Measurements from ENCODE around the gene TUBB4A. TPM values are rescaled to one million over a fixed set of nuclear protein-coding genes. Genes with fewer than 3 reads are reported as not detected.
A peak's percentile ranks its signal among the peaks of the same experiment; 100 is the strongest.

Gene TUBB4A
- total RNA-seq, 3 donors from 2014 or later: 0.48 TPM; not detected in 2

DNA sequence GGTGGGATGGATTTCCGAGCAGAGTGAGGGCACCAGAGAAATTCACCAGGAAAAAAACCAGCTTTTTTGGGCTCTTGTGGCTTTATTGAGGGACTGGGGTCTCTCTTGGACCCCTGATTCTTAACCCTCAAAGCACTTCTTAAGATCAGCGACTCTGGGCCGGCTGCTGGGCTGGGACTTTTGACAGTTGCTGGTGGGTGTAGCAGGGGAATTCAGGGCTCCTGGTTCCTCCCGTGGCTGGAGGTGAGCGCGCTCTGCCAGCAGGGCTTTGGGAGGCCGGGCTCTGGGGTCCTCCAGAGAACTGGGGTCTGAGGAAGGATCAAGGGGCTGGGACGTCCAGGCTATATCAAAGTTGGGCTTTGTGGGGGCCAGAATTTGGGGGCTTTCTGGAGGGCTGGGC is 34.7 kb downstream of the TUBB4A start:
- intact Hi-C loops (cut with DNase I; ENCODE audit: low total_unique reads): no loop called here
- TF ChIP-seq POLR2A (IDR thresholded peaks at IDR 0.05): no peak
- no peak for TF ChIP-seq CTCF (IDR thresholded peaks at IDR 0.05)
- TF ChIP-seq POLR2AphosphoS5 (IDR thresholded peaks at IDR 0.05): no peak
- Histone ChIP-seq H3K4me3 (no peak overlapping the region), H3K27ac (no peak overlapping the region), H3K36me3 (no peaks in the 10 kb centered on the region), H3K9me3 (no peaks in the 10 kb centered on the region), H3K27me3 (peaks cover 0 to 5% of the 10 kb centered on the region in 2 donors), H3K4me1 (peaks cover 0 to 5% of the 10 kb centered on the region in 2 donors)
- DNase-seq (ENCODE audit: low spot score in 2 of 2): no peak

GRCh38 chr19:6466526-6467248 is 35.4 kb downstream of the TUBB4A start:
- H3K27me3 ChIP-seq: peaks cover 0 to 5% of the 10 kb centered on the region in 2 donors
- H3K9me3 ChIP-seq: no peaks in the 10 kb centered on the region
- no peak for TF ChIP-seq POLR2AphosphoS5 (IDR thresholded peaks at IDR 0.05)
- no peak for TF ChIP-seq POLR2A (IDR thresholded peaks at IDR 0.05)
- TF ChIP-seq CTCF (IDR thresholded peaks at IDR 0.05): no peak
- intact Hi-C loops (cut with DNase I; ENCODE audit: low total_unique reads): no loop called here
- H3K36me3 ChIP-seq: no peaks in the 10 kb centered on the region
- DNase-seq (ENCODE audit: low spot score in 2 of 2): no peak
- no peak overlapping the region for H3K27ac ChIP-seq
- no peak overlapping the region for H3K4me3 ChIP-seq
- peaks cover 0 to 5% of the 10 kb centered on the region in 2 donors for H3K4me1 ChIP-seq

DNA sequence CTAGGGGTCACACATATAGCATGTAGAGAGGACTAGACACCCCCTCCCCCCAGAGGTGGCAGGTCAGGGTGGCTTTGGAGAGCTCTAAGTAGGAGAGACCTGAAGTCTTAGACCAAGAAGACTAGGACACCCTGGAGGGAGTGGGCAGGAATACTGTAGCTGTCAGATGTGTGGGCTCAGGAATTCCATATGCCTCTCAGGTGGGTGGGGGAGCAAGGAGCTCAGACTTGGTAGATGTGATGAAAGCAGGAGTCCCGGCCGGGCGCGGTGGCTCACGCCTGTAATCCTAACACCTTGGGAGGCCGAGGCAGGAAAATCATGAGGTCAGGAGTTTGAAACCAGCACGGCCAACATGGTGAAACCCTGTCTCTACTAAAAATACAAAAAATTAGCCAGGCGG is 36.4 kb downstream of the TUBB4A start:
- Histone ChIP-seq H3K4me3 (no peak overlapping the region), H3K27ac (no peak overlapping the region), H3K4me1 (peaks cover 0 to 5% of the 10 kb centered on the region in 2 donors), H3K9me3 (no peaks in the 10 kb centered on the region), H3K36me3 (no peaks in the 10 kb centered on the region), H3K27me3 (peaks cover 0 to 5% of the 10 kb centered on the region in 2 donors)
- TF ChIP-seq POLR2A (IDR thresholded peaks at IDR 0.05) (no peak), POLR2AphosphoS5 (IDR thresholded peaks at IDR 0.05) (no peak), CTCF (IDR thresholded peaks at IDR 0.05) (no peak)
- intact Hi-C loops (cut with DNase I; ENCODE audit: low total_unique reads): no loop called here
- no peak for DNase-seq (ENCODE audit: low spot score in 2 of 2)

DNA sequence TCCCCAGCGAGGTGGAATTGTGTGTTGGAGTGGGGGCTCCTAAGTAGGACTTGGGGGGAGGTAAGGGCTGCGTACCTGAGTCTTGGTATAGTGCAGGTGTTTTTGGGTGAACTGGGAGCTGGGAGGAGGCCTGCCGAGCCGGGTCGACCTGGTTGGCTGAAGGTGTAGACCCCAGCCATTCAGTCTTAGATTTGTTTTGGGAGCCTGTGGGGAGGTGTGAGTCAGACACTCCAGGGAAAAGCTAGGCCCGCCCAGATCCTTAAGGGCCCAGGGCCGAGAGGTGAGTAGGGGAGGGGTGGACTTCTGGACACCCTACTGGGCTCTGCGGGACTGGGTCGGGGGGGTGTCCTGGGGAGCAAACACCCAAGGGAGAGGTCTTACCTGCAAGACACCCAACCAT is 37.1 kb downstream of the TUBB4A start:
- Histone ChIP-seq H3K27ac (no peak overlapping the region), H3K4me1 (peaks cover 0 to 5% of the 10 kb centered on the region in 2 donors)

More for the DNA sequence above, 37.1 kb downstream of the TUBB4A start:
- DNase-seq (ENCODE audit: low spot score in 2 of 2): no peak
- H3K36me3 ChIP-seq: no peaks in the 10 kb centered on the region
- intact Hi-C loops (cut with DNase I; ENCODE audit: low total_unique reads): no loop called here
- H3K27me3 ChIP-seq: peaks cover 0 to 5% of the 10 kb centered on the region in 2 donors
- no peaks in the 10 kb centered on the region for H3K9me3 ChIP-seq
- TF ChIP-seq POLR2A (IDR thresholded peaks at IDR 0.05) (no peak), CTCF (IDR thresholded peaks at IDR 0.05) (no peak), POLR2AphosphoS5 (IDR thresholded peaks at IDR 0.05) (no peak)
- peak overlapping the region in 2 of 3 donors; percentile 65 to 80 for H3K4me3 ChIP-seq
